DOHH2 (cell line): ENCODE results near the gene SMAD7.

Source experiments
- H3F3A ChIP-seq: fragments of 200-600 bp; sonication (generic), shearing (Covaris generic); 2 replicates; pipeline ENCODE4 v1.6.0; 2016; ENCODE audit warnings: antibody characterized with exemption, mild to moderate bottlenecking; ENCODE audit not compliant: control insufficient read depth, insufficient read depth
- H3K27ac ChIP-seq: fragments of 200-600 bp; sonication (generic); 2 replicates; pipeline ENCODE4 v1.5.1; 2014; ENCODE audit warnings: low read depth, mild to moderate bottlenecking, low read length, moderate library complexity
- H3K27me3 ChIP-seq: fragments of 200-600 bp; sonication (generic); 2 replicates; pipeline ENCODE4 v1.6.1; 2014; ENCODE audit warnings: mild to moderate bottlenecking, low read length, mixed read lengths; ENCODE audit not compliant: control insufficient read depth
- H3K36me3 ChIP-seq: fragments of 200-600 bp; sonication (generic); 2 replicates; pipeline ENCODE4 v1.6.1; 2014; ENCODE audit warnings: mild to moderate bottlenecking, low read length, moderate library complexity, mixed read lengths; ENCODE audit not compliant: control insufficient read depth
- H3K4me1 ChIP-seq: fragments of 200-600 bp; sonication (generic); 2 replicates; pipeline ENCODE4 v1.6.1; 2014; ENCODE audit warnings: mild to moderate bottlenecking, low read length, mixed read lengths; ENCODE audit not compliant: control insufficient read depth
- H3K4me2 ChIP-seq: fragments of 200-600 bp; sonication (generic); 2 replicates; pipeline ENCODE4 v1.6.0; 2014; ENCODE audit warnings: mild to moderate bottlenecking, low read length, moderate library complexity
- H3K4me3 ChIP-seq: fragments of 200-600 bp; sonication (generic); 2 replicates; pipeline ENCODE4 v1.5.1; 2014; ENCODE audit warnings: mild to moderate bottlenecking, low read length, mixed read lengths
- H3K79me2 ChIP-seq: fragments of 200-600 bp; sonication (generic); 2 replicates; pipeline ENCODE4 v1.6.1; 2014; ENCODE audit warnings: mild to moderate bottlenecking, low read length, mixed read lengths; ENCODE audit not compliant: control insufficient read depth
- H3K9me2 ChIP-seq: fragments of 200-600 bp; sonication (generic); replicated peaks from 2 replicates; pipeline ENCODE4 v1.6.1; 2014; ENCODE audit warnings: mild to moderate bottlenecking, low read length, mixed read lengths; ENCODE audit not compliant: control insufficient read depth
- H3K9me3 ChIP-seq: fragments of 200-600 bp; sonication (generic); 2 replicates; pipeline ENCODE4 v1.6.1; 2014; ENCODE audit warnings: antibody characterized with exemption, low read length, mixed read lengths; ENCODE audit not compliant: control insufficient read depth, insufficient read depth
- H4K20me1 ChIP-seq: fragments of 200-600 bp; sonication (generic); 2 replicates; pipeline ENCODE4 v1.6.0; 2014; ENCODE audit warnings: low read depth, mild to moderate bottlenecking, antibody characterized with exemption, low read length, moderate library complexity; ENCODE audit not compliant: control insufficient read depth, insufficient read depth
- CTCF ChIP-seq: fragments of 200-600 bp; sonication (generic); IDR thresholded peaks from one replicate; pipeline ENCODE4 v1.5.1; 2014; ENCODE audit warnings: antibody characterized with exemption, mild to moderate bottlenecking, low read depth, low read length; ENCODE audit not compliant: poor library complexity, severe bottlenecking
- EZH2phosphoT487 ChIP-seq: fragments of 200-600 bp; sonication (generic); IDR thresholded peaks from 2 replicates; pipeline ENCODE4 v1.6.1; 2017; ENCODE audit warnings: borderline replicate concordance, mild to moderate bottlenecking, antibody characterized with exemption, low read length, moderate library complexity, mixed read lengths

The SMAD7 gene

GRCh38 chr18:48959921-48960920 lies 9.5 kb upstream of the SMAD7 start:
- Histone ChIP-seq H3K4me2 (no peak overlapping the region), H3K27ac (no peak overlapping the region), H3K4me1 (peaks cover 8% of the 10 kb centered on the region)

GRCh38 chr18:48959551-48959920 lies 8.8 kb upstream of the SMAD7 start:
- no peaks in the 10 kb centered on the region; the same call in 1 of the 2 replicates for H3F3A ChIP-seq
- TF ChIP-seq CTCF (no peak), EZH2phosphoT487 (no peak)
- H3K9me2 ChIP-seq, result no peaks in the 10 kb centered on the region
- H3K9me3 ChIP-seq, result no peaks in the 10 kb centered on the region
- H3K4me2 ChIP-seq, result no peak overlapping the region
- peaks cover 8% of the 10 kb centered on the region for H3K4me1 ChIP-seq
- H3K36me3 ChIP-seq, result no peaks in the 10 kb centered on the region
- H3K79me2 ChIP-seq, result no peaks in the 10 kb centered on the region
- peaks cover 53% of the 10 kb centered on the region for H3K27me3 ChIP-seq
- no peak overlapping the region for H3K27ac ChIP-seq
- H3K4me3 ChIP-seq, result no peak overlapping the region
- H4K20me1 ChIP-seq, result no peaks in the 10 kb centered on the region

More at GRCh38 chr18:48959921-48960920, 9.5 kb upstream of the SMAD7 start:
- Histone ChIP-seq H3K9me2 (no peaks in the 10 kb centered on the region), H3K36me3 (no peaks in the 10 kb centered on the region), H3K9me3 (no peaks in the 10 kb centered on the region), H3K4me3 (no peak overlapping the region), H4K20me1 (no peaks in the 10 kb centered on the region), H3F3A (no peaks in the 10 kb centered on the region; the same call in 1 of the 2 replicates), H3K79me2 (no peaks in the 10 kb centered on the region), H3K27me3 (peaks cover 48% of the 10 kb centered on the region)
- no peak for TF ChIP-seq CTCF
- TF ChIP-seq EZH2phosphoT487, result no peak

- H3K4me1 ChIP-seq, result peaks cover 8% of the 10 kb centered on the region
- no peak overlapping the region for H3K4me3 ChIP-seq
- H3K27ac ChIP-seq, result no peak overlapping the region
- no peaks in the 10 kb centered on the region for H3K79me2 ChIP-seq
- no peaks in the 10 kb centered on the region for H3K36me3 ChIP-seq
- no peak overlapping the region for H3K4me2 ChIP-seq
- H4K20me1 ChIP-seq, result no peaks in the 10 kb centered on the region
- peaks cover 4% of the 10 kb centered on the region for H3F3A ChIP-seq
- H3K27me3 ChIP-seq, result peaks cover 54% of the 10 kb centered on the region
- no peaks in the 10 kb centered on the region for H3K9me3 ChIP-seq
- no peaks in the 10 kb centered on the region for H3K9me2 ChIP-seq
- TF ChIP-seq EZH2phosphoT487, result no peak
- no peak for TF ChIP-seq CTCF
These were observed 8.2 kb upstream of the SMAD7 start for GRCh38 chr18:48958951-48959350.
